Urothelium cell line (cell line): ENCODE results near the gene MRPL22.
"Not testable (repeated sequence)": the region's sequence is repeated elsewhere in the genome, so short reads cannot be mapped to it uniquely, and the experiment has no call there.

ENCODE experiments used
- DNase-seq: peaks from one replicate; pipeline ENCODE4 v3.0.0; 2011; ENCODE audit warnings: low spot score, mixed read lengths
- FAIRE-seq: peaks from 2 replicates; lab custom pipeline; 2011; peaks lifted over from hg19 to GRCh38; lab: Jason Lieb, UNC

The MRPL22 gene

GRCh38 chr5:154939387-154939786 is 1.5 kb upstream of the MRPL22 start:
- not testable (repeated sequence) for FAIRE-seq, DNase-seq

- FAIRE-seq (no peak), DNase-seq (no peak)
Measured at GRCh38 chr5:154940375-154940771, 500 bp upstream of the MRPL22 start.

- FAIRE-seq (no peak), DNase-seq (no peak)
Measured at GRCh38 chr5:154943527-154943926, 2.7 kb downstream of the MRPL22 start.

GRCh38 chr5:154944716-154945115 is 3.8 kb downstream of the MRPL22 start:
- FAIRE-seq (no peak), DNase-seq (no peak)

GRCh38 chr5:154945695-154946301 is 4.9 kb downstream of the MRPL22 start:
- FAIRE-seq = no peak

GRCh38 chr5:154947778-154948177 is 6.9 kb downstream of the MRPL22 start:
- no peak for FAIRE-seq
- DNase-seq = no peak

More at GRCh38 chr5:154945695-154946301, 4.9 kb downstream of the MRPL22 start:
- DNase-seq = peak; percentile 12

GRCh38 chr5:154948313-154948712 is 7.4 kb downstream of the MRPL22 start:
- no peak for DNase-seq
- no peak for FAIRE-seq

- FAIRE-seq = no peak
- no peak for DNase-seq
Measured at GRCh38 chr5:154949781-154950180, 8.9 kb downstream of the MRPL22 start.

- DNase-seq (no peak), FAIRE-seq (no peak)
Measured at GRCh38 chr5:154956712-154957111, 15.8 kb downstream of the MRPL22 start.

GRCh38 chr5:154962494-154962893 is 21.6 kb downstream of the MRPL22 start:
- DNase-seq (no peak), FAIRE-seq (no peak)

GRCh38 chr5:154966081-154966841 is 25.4 kb downstream of the MRPL22 start:
- FAIRE-seq (no peak), DNase-seq (no peak)

- no peak for FAIRE-seq
- DNase-seq = no peak
Measured at GRCh38 chr5:154966874-154967273, 26.0 kb downstream of the MRPL22 start.

GRCh38 chr5:154967421-154968024 is 26.6 kb downstream of the MRPL22 start:
- FAIRE-seq = no peak
- peak; percentile 14 for DNase-seq

GRCh38 chr5:154968953-154969352 is 28.1 kb downstream of the MRPL22 start:
- FAIRE-seq (no peak), DNase-seq (no peak)

- FAIRE-seq (no peak), DNase-seq (no peak)
Measured at GRCh38 chr5:154970759-154971158, 29.9 kb downstream of the MRPL22 start.

GRCh38 chr5:154971501-154971900 is 30.6 kb downstream of the MRPL22 start:
- DNase-seq = no peak
- no peak for FAIRE-seq

- no peak for FAIRE-seq
- peak; percentile 38 for DNase-seq
Measured at GRCh38 chr5:154972476-154973080, 31.7 kb downstream of the MRPL22 start.

- DNase-seq, FAIRE-seq: not testable (repeated sequence)
Measured at GRCh38 chr5:154976082-154976481, 35.2 kb downstream of the MRPL22 start.

GRCh38 chr5:154977409-154977808 is 36.5 kb downstream of the MRPL22 start:
- FAIRE-seq (no peak), DNase-seq (no peak)

- not testable (repeated sequence) for FAIRE-seq, DNase-seq
Measured at GRCh38 chr5:154978294-154978693, 37.4 kb downstream of the MRPL22 start.

- DNase-seq (no peak), FAIRE-seq (no peak)
Measured at GRCh38 chr5:154984946-154985516, 44.2 kb downstream of the MRPL22 start.
